GM18526 (cell line): ENCODE data around the gene CCT8.

Source experiments
- POLR2A ChIP-seq: IDR thresholded peaks from 3 replicates; pipeline ENCODE4 v1.6.1; 2011; ENCODE audit not compliant: insufficient read length; ENCODE audit errors: extremely low read depth

CCT8 gene, protein sequence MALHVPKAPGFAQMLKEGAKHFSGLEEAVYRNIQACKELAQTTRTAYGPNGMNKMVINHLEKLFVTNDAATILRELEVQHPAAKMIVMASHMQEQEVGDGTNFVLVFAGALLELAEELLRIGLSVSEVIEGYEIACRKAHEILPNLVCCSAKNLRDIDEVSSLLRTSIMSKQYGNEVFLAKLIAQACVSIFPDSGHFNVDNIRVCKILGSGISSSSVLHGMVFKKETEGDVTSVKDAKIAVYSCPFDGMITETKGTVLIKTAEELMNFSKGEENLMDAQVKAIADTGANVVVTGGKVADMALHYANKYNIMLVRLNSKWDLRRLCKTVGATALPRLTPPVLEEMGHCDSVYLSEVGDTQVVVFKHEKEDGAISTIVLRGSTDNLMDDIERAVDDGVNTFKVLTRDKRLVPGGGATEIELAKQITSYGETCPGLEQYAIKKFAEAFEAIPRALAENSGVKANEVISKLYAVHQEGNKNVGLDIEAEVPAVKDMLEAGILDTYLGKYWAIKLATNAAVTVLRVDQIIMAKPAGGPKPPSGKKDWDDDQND

DNA sequence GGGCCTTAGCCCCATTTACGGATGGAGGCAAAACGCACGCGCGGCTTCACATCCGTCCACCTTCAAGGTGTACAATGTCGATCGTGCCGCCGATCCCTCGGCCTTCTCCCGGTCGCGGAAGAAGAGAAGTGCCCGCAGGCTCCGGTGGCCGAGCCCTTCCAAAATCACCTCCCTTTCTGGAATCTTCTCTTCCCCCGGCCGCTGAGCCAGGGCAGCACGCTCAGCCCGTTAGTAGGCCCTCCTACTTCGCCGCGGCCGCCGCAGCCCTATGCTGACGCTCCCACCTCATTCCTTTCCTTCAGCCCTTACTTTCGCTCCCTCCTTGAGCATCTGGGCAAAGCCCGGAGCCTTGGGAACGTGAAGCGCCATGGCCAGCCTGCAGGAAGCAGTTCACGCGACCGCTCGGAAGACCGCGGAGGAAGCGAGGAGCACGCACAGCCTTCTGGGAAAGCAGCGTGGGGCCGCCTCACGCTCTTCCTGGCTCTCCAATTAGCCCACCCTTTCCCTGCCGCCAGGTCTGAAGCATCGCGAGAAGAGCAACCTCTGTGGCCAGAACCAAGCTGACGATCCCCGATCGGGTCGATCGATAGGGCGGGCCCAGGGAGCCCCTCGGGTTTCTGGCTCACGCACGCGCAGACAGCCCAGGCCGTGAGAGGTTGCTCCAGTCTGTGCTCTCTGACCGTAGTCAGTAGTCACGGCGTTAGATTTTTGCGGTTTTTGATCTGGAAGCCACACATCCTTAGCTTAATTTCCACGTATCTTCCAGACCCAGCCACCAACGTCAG lies at the start of gene CCT8:
Gene CCT8 (minus strand): TSS at position 427 of the 785 bp plus-strand sequence. CDS start 58 bp downstream, at position 369.
- TF ChIP-seq POLR2A: peak; percentile 95

GRCh38 chr21:29121759-29122158 lies 48.3 kb upstream of the CCT8 start:
- TF ChIP-seq POLR2A: no peak

DNA sequence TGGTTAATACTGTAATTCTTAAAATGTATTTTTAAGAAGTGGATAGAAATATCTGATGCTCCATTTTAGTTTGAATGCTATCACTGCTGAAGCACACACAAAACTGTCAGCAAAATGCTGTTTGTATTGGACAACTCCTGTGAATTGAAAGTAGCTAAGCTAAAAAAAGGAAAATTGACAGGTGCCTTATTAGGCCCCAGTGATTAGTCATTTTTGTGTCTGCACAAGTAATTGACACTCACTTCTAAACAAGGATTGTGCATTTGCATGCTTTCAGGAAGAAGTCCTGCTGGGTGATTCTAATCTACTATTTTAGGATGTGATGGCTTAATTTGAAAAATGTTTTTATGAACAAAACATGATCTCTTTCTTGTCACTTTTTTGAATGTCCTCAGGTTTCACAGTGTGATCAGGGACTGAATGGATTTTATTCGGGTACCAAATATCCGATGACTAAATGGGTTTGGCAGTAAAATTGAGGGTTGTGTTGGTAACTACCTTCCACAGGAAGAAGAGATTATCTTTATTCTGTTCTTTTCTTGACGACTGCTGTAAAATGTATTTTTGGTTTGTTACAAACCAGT lies 44.0 kb upstream of the CCT8 start:
- no peak for TF ChIP-seq POLR2A

DNA sequence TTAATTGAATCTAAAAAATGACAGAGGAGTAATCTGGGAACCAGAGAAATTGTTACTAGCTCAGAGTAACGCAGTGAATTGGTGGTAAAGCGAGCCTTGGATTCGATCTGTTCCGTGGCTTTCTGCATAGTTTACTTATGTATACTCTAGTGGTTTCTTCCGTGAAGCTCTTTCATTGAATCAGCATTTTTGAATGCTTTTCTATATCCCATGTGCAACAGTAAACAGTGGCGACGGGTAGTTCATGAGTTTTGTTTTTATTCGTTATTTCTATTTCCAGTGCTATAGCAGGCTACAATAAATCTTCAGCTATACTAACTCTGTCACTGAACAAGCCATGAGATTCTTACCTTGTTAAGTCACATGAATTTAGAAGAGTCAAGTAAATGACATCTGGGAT lies 42.5 kb upstream of the CCT8 start:
- TF ChIP-seq POLR2A: no peak

- no peak for TF ChIP-seq POLR2A
Observed at GRCh38 chr21:29114765-29115500, 41.5 kb upstream of the CCT8 start.

- no peak for TF ChIP-seq POLR2A
Observed at GRCh38 chr21:29105218-29105617, 31.8 kb upstream of the CCT8 start.

DNA sequence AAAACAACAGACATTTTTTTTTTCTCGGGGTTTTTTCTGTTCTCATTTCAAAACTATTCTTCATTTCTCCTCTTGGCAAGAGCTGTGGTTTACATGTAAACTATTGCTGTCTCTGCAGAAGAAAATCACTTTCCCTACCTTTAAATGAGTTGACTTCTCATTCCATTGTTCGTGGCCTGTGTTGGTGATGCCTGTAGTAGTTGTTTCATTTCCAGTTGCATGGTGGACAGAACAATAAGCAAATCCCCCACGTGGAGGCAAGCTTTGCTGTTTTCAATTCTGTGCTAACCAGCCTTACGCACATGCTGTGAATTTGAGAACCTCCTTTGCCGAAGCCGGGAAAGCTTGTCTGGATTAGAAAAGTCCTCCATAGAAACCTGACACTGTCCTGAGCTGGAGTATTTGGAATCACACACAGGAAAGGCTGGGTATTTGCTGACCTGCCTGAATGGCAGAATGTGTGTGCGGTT lies 30.8 kb upstream of the CCT8 start:
- no peak for TF ChIP-seq POLR2A

GRCh38 chr21:29102791-29103257 lies 29.4 kb upstream of the CCT8 start:
- no peak for TF ChIP-seq POLR2A

DNA sequence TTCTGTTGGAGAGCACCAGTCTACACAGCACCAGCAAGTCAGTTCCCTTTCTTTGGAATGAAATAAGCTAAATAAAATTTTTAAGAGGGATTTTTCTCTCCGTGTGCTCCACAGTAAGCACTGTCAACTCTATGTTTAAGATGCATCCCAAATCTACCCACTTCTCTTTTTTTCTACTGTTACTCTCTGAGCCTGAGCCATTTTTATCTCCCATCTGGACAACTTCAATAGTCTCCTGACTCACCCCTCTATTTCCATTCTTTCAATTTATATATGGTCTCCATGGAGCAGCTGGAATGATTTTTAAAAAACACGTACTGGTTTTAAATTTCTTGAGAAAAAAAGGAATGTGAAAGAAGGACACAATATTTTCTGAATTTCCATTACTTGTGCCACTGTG lies 24.7 kb upstream of the CCT8 start:
- TF ChIP-seq POLR2A: no peak

GRCh38 chr21:29096218-29097015 lies 23.0 kb upstream of the CCT8 start:
- no peak for TF ChIP-seq POLR2A

GRCh38 chr21:29092102-29092959 lies 18.9 kb upstream of the CCT8 start:
- TF ChIP-seq POLR2A: no peak

- TF ChIP-seq POLR2A: no peak
Observed at GRCh38 chr21:29091033-29091432, 17.6 kb upstream of the CCT8 start.

DNA sequence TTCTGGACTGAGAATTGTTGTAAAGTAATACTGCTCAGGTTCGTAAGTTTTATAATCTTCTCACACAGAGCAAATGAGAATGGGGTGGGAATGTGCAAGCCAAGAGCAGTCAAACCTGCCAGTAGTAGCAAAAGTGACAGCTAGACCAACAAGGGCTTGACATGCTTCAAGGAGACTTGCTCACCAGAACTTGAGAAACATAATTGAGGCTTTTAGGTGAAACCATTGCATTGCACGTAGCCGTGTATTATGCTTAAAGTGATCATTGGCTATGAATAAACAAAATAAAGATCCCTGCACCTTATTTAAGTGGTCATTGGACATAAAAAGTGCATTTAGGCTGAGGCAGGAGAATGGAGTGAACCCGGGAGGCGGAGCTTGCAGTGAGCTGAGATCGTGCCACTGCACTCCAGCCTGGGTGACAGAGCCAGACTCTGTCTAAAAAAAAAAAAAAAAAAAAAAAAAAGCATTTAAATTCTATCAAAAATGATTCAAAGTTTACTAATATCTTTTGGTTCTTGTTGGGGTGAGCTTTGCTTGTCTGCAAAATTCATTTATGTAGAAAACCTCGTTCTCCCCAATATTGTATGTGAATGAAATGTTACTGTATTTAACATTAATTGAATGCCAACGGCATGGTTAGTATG lies 11.8 kb upstream of the CCT8 start:
- no peak for TF ChIP-seq POLR2A

DNA sequence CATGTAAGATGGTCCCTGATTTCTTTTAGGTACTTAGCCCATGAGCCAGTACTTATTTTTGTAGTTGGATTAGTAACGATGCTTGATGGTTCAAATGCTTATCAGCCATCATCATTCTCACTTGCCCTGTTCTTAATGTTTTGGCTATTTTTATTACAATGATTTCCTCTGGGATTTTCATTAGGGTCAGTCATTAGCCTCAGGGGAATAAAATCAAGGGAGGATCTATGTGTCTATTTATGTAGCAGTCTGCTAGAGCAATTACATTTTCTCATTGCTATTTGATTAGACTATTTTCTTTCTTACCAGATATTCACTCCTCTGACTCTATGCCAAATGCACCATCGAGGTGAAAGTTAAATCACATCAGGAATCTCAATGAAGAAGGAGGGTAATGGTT lies 10.9 kb upstream of the CCT8 start:
- TF ChIP-seq POLR2A: no peak
